IMR-90 (cell line): ENCODE data around the gene LRRC15. TPM values are rescaled to one million over a fixed set of nuclear protein-coding genes. Genes with fewer than 3 reads are reported as not detected.

Source experiments
- ATAC-seq: fragments of 200-7000 bp; cut with Tn5 transposase; 2 replicates; pipeline ENCODE4 v1.9.1; 2020; ENCODE audit warnings: low read depth, mild to moderate bottlenecking, moderate library complexity
- BruUV-seq: library from RNA; stranded (reverse); fragments of 400-500 nt; replicated peaks from 2 replicates; lab custom pipeline; 2021; lab: Mats Ljungman, UMichigan
- CTCF ChIA-PET: fragments of 300-600 bp; formaldehyde crosslinking; extraction: SDS; loops from one replicate; lab custom pipeline; 2021; ENCODE audit warnings: antibody characterized with exemption; lab: Yijun Ruan, JAX
- POLR2A ChIA-PET: fragments of 300-600 bp; sonication (Branson Sonifier 250); formaldehyde crosslinking; loops from one replicate; lab custom pipeline; 2022; ENCODE audit warnings: antibody characterized with exemption; ENCODE audit not compliant: unreplicated experiment; lab: Charles Lee
- DNase-seq: peaks from one replicate; pipeline ENCODE4 v3.0.0; 2013
- H2AFZ ChIP-seq: replicated peaks from 2 replicates; pipeline ENCODE3; 2013; ENCODE audit warnings: low read length, mild to moderate bottlenecking; ENCODE audit not compliant: poor library complexity
- H2AK5ac ChIP-seq: 2 replicates; pipeline ENCODE4 v1.6.1; 2013; ENCODE audit warnings: low read depth, low read length, inconsistent platforms
- H2AK9ac ChIP-seq: replicated peaks from 2 replicates; pipeline ENCODE3; 2013; ENCODE audit warnings: mild to moderate bottlenecking, low read depth, low read length, moderate library complexity; ENCODE audit not compliant: poor library complexity
- H2BK120ac ChIP-seq: 2 replicates; pipeline ENCODE4 v1.6.1; 2013; ENCODE audit warnings: low read depth, low read length, inconsistent platforms
- H2BK15ac ChIP-seq: 3 replicates; pipeline ENCODE4 v1.6.1; 2013; ENCODE audit warnings: low read depth, low read length, inconsistent platforms
- H2BK20ac ChIP-seq: 2 replicates; pipeline ENCODE4 v1.6.1; 2013; ENCODE audit warnings: low read depth, mild to moderate bottlenecking, inconsistent platforms, low read length, moderate library complexity
- H2BK5ac ChIP-seq: 2 replicates; pipeline ENCODE4 v1.6.1; 2013; ENCODE audit warnings: mild to moderate bottlenecking, low read depth, low read length, inconsistent platforms; ENCODE audit not compliant: poor library complexity, severe bottlenecking
- H3K14ac ChIP-seq: replicated peaks from 2 replicates; pipeline ENCODE4 v1.6.1; 2013; ENCODE audit warnings: low read depth, low read length, inconsistent platforms
- H3K18ac ChIP-seq: 2 replicates; pipeline ENCODE4 v1.6.1; 2013; ENCODE audit warnings: low read depth, low read length, control low read depth
- H3K23ac ChIP-seq: 2 replicates; pipeline ENCODE4 v1.6.1; 2013; ENCODE audit warnings: low read depth, low read length, inconsistent platforms
- H3K27ac ChIP-seq: 2 replicates; pipeline ENCODE4 v1.5.1; 2013; ENCODE audit warnings: mild to moderate bottlenecking, control low read depth, low read length; ENCODE audit not compliant: insufficient read depth
- H3K27me3 ChIP-seq: 2 replicates; pipeline ENCODE4 v1.6.1; 2013; ENCODE audit warnings: low read length; ENCODE audit not compliant: control insufficient read depth, insufficient read depth
- H3K36me3 ChIP-seq: 2 replicates; pipeline ENCODE4 v1.6.1; 2013; ENCODE audit warnings: low read length, mixed read lengths; ENCODE audit not compliant: control insufficient read depth, insufficient read depth
- H3K4ac ChIP-seq: 2 replicates; pipeline ENCODE4 v1.6.1; 2013; ENCODE audit warnings: low read depth, low read length, inconsistent platforms
- H3K4me1 ChIP-seq: 2 replicates; pipeline ENCODE4 v1.6.1; 2013; ENCODE audit warnings: low read length, mixed read lengths; ENCODE audit not compliant: control insufficient read depth, insufficient read depth
- H3K4me2 ChIP-seq: 2 replicates; pipeline ENCODE4 v1.6.1; 2013; ENCODE audit warnings: low read depth, mild to moderate bottlenecking, control low read depth, low read length, moderate library complexity
- H3K4me3 ChIP-seq: 2 replicates; pipeline ENCODE4 v1.5.1; 2013; ENCODE audit warnings: low read depth, mild to moderate bottlenecking, control low read depth, low read length, moderate library complexity; ENCODE audit not compliant: insufficient read depth
- H3K56ac ChIP-seq: 2 replicates; pipeline ENCODE4 v1.6.1; 2013; ENCODE audit warnings: low read length, inconsistent platforms; ENCODE audit not compliant: insufficient read depth; ENCODE audit errors: extremely low read depth
- H3K79me1 ChIP-seq, 2 experiments: 2 replicates each; pipeline ENCODE4 v1.6.1; 2013; ENCODE audit warnings: low read length in 2 of 2, inconsistent platforms in 1 of 2, low read depth in 1 of 2
- H3K9ac ChIP-seq: 2 replicates; pipeline ENCODE4 v1.6.1; 2013; ENCODE audit warnings: low read depth, low read length, control low read depth
- H3K9me1 ChIP-seq: 2 replicates; pipeline ENCODE4 v1.6.1; 2013; ENCODE audit warnings: low read length, inconsistent platforms; ENCODE audit not compliant: insufficient read depth
- H3K9me3 ChIP-seq: 2 replicates; pipeline ENCODE4 v1.6.1; 2013; ENCODE audit warnings: low read length; ENCODE audit not compliant: control insufficient read depth, insufficient read depth
- H4K20me1 ChIP-seq: 2 replicates; pipeline ENCODE4 v1.6.1; 2013; ENCODE audit warnings: low read length, inconsistent platforms; ENCODE audit not compliant: insufficient read depth
- H4K5ac ChIP-seq: 2 replicates; pipeline ENCODE4 v1.6.1; 2013; ENCODE audit warnings: mild to moderate bottlenecking, low read depth, low read length, control low read depth
- H4K8ac ChIP-seq, 2 experiments: 2 replicates each; pipeline ENCODE4 v1.6.1; 2013; ENCODE audit warnings: low read depth in 2 of 2, low read length in 2 of 2, control low read depth in 1 of 2, inconsistent platforms in 1 of 2
- H4K91ac ChIP-seq: 2 replicates; pipeline ENCODE4 v1.6.1; 2013; ENCODE audit warnings: low read depth, low read length, inconsistent platforms; ENCODE audit not compliant: insufficient read depth
- BHLHE40 ChIP-seq: fragments of 150-350 bp; IDR thresholded peaks from 2 replicates; pipeline ENCODE4 v1.6.1; 2016; ENCODE audit warnings: mild to moderate bottlenecking, low read depth, low read length
- CEBPB ChIP-seq: IDR thresholded peaks from 2 replicates; pipeline ENCODE4 v1.6.1; 2012; ENCODE audit warnings: low read depth, low read length, improper control_type of control experiment
- FOS ChIP-seq: fragments of 150-350 bp; IDR thresholded peaks from 2 replicates; pipeline ENCODE4 v1.6.1; 2016; ENCODE audit warnings: low read depth, low read length
- MXI1 ChIP-seq: IDR thresholded peaks from 2 replicates; pipeline ENCODE4 v1.6.1; 2012; ENCODE audit warnings: low read depth, mild to moderate bottlenecking, low read length, moderate library complexity, borderline replicate concordance
- WGBS, 2 experiments: methylation state at CpG; one replicate each; pipeline versions ENCODE4 v1.1.5 to v1.1.7; 2013; ENCODE audit warnings: missing lambda C conversion rate in 2 of 2; ENCODE audit not compliant: insufficient read length in 1 of 2; ENCODE audit errors: extremely low coverage in 2 of 2; 5-methylcytosine and 5-hydroxymethylcytosine counted together
- dilution Hi-C: fragments of 300-500 bp; cut with HindIII; formaldehyde crosslinking; loops from one replicate; pipeline ENCODE4 v1.14.3; 2018; ENCODE audit warnings: low sequenced_read_pairs; ENCODE audit not compliant: unreplicated experiment
- in situ Hi-C: fragments of 300-500 bp; cut with MboI; formaldehyde crosslinking; loops from 3 replicates; pipeline ENCODE4 v1.14.3; 2019; ENCODE audit warnings: low sequenced_read_pairs, inconsistent platforms, mixed read lengths
- intact Hi-C: fragments of 100-400 bp; cut with micrococcal nuclease; formaldehyde crosslinking; loops from 2 replicates; pipeline ENCODE4 v1.10.0; 2022
- polyA plus RNA-seq, 3 experiments: library from polyadenylated mRNA; depleted of rRNA; stranded (reverse); fragments of >200 nt; gene quantifications; 2 replicates each; pipeline ENCODE4 v1.2.3, GENCODE V29; 2012; ENCODE audit warnings: low replicate concordance in 1 of 3
- total RNA-seq: library from RNA; depleted of rRNA; stranded (reverse); fragments of >200 nt; gene quantifications from 2 replicates; pipeline ENCODE4 v1.2.3, GENCODE V29; 2012
- TF ChIP-seq, protein P1 (sequence below): fragments of 150-350 bp; IDR thresholded peaks from 2 replicates; pipeline ENCODE4 v1.6.1; 2016; ENCODE audit warnings: low read depth, mild to moderate bottlenecking, low read length, moderate library complexity, borderline replicate concordance

LRRC15 gene
- total and polyA plus RNA-seq, 2 of the 4 experiments (the other 2 are of a cell fraction), result 2.5 to 9.0 TPM

DNA sequence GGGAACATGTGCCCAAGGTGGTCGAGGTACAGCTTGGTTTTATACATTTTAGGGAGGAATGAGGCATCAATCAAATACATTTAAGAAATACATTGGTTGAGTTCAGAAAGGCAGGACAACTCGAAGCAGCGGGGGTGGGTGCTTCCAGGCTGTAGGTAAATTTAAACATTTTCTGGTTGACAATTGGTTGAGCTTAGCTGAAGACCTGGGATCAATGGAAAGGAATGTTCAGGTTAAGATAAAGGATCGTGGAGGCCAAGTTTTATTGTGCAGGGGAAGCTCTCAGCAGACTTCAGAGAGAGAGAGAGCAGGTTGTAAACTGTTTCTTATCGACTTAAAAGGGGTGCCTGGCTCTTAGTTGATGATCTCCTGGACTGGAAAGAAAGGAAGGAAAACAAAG lies 29.7 kb downstream of the LRRC15 start:
- no peak overlapping the region for H2BK15ac ChIP-seq
- no peak overlapping the region for H3K4me3 ChIP-seq
- H2AK5ac ChIP-seq, result no peak overlapping the region
- H4K8ac ChIP-seq, result no peak overlapping the region
- H3K27ac ChIP-seq, result no peak overlapping the region
- H3K36me3 ChIP-seq, result no peaks in the 10 kb centered on the region
- H2BK120ac ChIP-seq, result no peak overlapping the region
- H3K9me3 ChIP-seq, result no peaks in the 10 kb centered on the region
- intact Hi-C loops (no loop called here), in situ Hi-C loops (loop anchor here (5.0 to 25.0 kb wide), 3 partner anchors 67 to 522 kb away; no protein-coding TSS in a partner anchor), dilution Hi-C loops (no loop called here)
- H2AFZ ChIP-seq, result no peak overlapping the region
- H3K79me1 ChIP-seq, result no peaks in the 10 kb centered on the region
- no peak overlapping the region for H3K56ac ChIP-seq
- DNase-seq, result no peak
- peaks cover 8% of the 10 kb centered on the region for H3K9me1 ChIP-seq
- H3K4me2 ChIP-seq, result no peak overlapping the region
- no peak overlapping the region for H4K91ac ChIP-seq
- no peak overlapping the region for H3K23ac ChIP-seq
- BruUV-seq, result no TSS peak
- no peak overlapping the region for H3K18ac ChIP-seq
- no peaks in the 10 kb centered on the region; the same call in 1 of the 2 replicates for H3K27me3 ChIP-seq
- POLR2A ChIA-PET, result interaction anchor here (0.6 to 0.7 kb wide), 2 partner anchors 62 to 275 kb away, joined by 3 to 5 read pairs; no protein-coding TSS in a partner anchor
- no peak overlapping the region for H4K5ac ChIP-seq
- no peak overlapping the region for H2AK9ac ChIP-seq
- no peak for ATAC-seq
- H2BK20ac ChIP-seq, result no peak overlapping the region
- CTCF ChIA-PET, result no interaction called here
- no peaks in the 10 kb centered on the region for H4K20me1 ChIP-seq
- H3K4ac ChIP-seq, result no peak overlapping the region
- H3K14ac ChIP-seq, result no peak overlapping the region
- no peak overlapping the region for H2BK5ac ChIP-seq
- no peak overlapping the region for H3K9ac ChIP-seq
- peaks cover 9% of the 10 kb centered on the region for H3K4me1 ChIP-seq
- 68% methylated on average over 4 of the region's 5 CpGs; no CpG with 5 or more reads in 1 of the 2 experiments for WGBS, 2 experiments
- TF ChIP-seq, protein P1, sequence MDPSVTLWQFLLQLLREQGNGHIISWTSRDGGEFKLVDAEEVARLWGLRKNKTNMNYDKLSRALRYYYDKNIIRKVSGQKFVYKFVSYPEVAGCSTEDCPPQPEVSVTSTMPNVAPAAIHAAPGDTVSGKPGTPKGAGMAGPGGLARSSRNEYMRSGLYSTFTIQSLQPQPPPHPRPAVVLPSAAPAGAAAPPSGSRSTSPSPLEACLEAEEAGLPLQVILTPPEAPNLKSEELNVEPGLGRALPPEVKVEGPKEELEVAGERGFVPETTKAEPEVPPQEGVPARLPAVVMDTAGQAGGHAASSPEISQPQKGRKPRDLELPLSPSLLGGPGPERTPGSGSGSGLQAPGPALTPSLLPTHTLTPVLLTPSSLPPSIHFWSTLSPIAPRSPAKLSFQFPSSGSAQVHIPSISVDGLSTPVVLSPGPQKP, result no peak
- TF ChIP-seq BHLHE40 (no peak), MXI1 (no peak), FOS (no peak), CEBPB (no peak)
